Testis (tissue), 3 donors: ENCODE data around the gene PSMC4. TPM values are rescaled to one million over a fixed set of nuclear protein-coding genes. Genes with fewer than 3 reads are reported as not detected.

Experiments used
- DNase-seq: peaks from one replicate; pipeline ENCODE4 v3.0.0-alpha.2; 2019
- H3K27ac ChIP-seq, 2 donors: fragments of 200-600 bp; sonication (generic); one replicate each; pipeline ENCODE4 v1.5.1; 2019
- H3K27me3 ChIP-seq: fragments of 200-600 bp; sonication (generic); one replicate; pipeline ENCODE4 v1.5.1; 2019
- H3K36me3 ChIP-seq: fragments of 200-600 bp; sonication (generic); one replicate; pipeline ENCODE4 v1.5.1; 2017; ENCODE audit warnings: low read depth; ENCODE audit errors: missing control alignments
- H3K4me1 ChIP-seq: fragments of 200-600 bp; sonication (generic); one replicate; pipeline ENCODE4 v1.5.1; 2019
- H3K4me3 ChIP-seq, 2 donors: fragments of 200-600 bp; sonication (generic); one replicate each; pipeline ENCODE4 v1.5.1; 2017 to 2019
- H3K9me3 ChIP-seq: fragments of 200-600 bp; sonication (generic); one replicate; pipeline ENCODE4 v1.5.1; 2017
- POLR2A ChIP-seq: fragments of 450-650 bp; IDR thresholded peaks from one replicate; pipeline ENCODE4 v1.6.1; 2017; ENCODE audit warnings: antibody characterized with exemption, mild to moderate bottlenecking, moderate library complexity
- WGBS, 2 donors: methylation state at CpG; one replicate each; pipeline ENCODE4 v1.1.5; 2018; 5-methylcytosine and 5-hydroxymethylcytosine counted together
- intact Hi-C: fragments of 100-400 bp; cut with DNase I; formaldehyde crosslinking; loops from one replicate; pipeline ENCODE4 v1.15.1; 2023; ENCODE audit warnings: low total_unique reads
- polyA plus RNA-seq: library from polyadenylated mRNA; stranded (reverse); fragments of 350-450 nt; fragmentation: Illumina TruSeq; extraction: RNeasy Lipid Tissue Mini Kit (QIAGEN cat#74804); gene quantifications from one replicate; pipeline ENCODE4 v1.2.3, GENCODE V29; 2014; ENCODE audit warnings: low read depth, low replicate concordance; ENCODE audit not compliant: insufficient read depth
- total RNA-seq, 2 donors: library from RNA; depleted of rRNA; stranded (reverse); fragments of >200 nt; gene quantifications; one replicate each; pipeline ENCODE4 v1.2.3, GENCODE V29; 2016
- TF ChIP-seq, protein P1 (sequence below), 3 experiments: fragments of 450-650 bp in 2 of 3; fragments of 200-600 bp in 1 of 3; sonication (generic) in 1 of 3; IDR thresholded peaks; one replicate each; pipeline ENCODE4 v1.5.1; 2016 to 2019; ENCODE audit warnings: antibody characterized with exemption in 3 of 3, mild to moderate bottlenecking in 2 of 3, moderate library complexity in 1 of 3

PSMC4 gene
- total and polyA plus RNA-seq, 3 donors from 2014 or later, result 73.0 to 114 (median 77.9) TPM

DNA sequence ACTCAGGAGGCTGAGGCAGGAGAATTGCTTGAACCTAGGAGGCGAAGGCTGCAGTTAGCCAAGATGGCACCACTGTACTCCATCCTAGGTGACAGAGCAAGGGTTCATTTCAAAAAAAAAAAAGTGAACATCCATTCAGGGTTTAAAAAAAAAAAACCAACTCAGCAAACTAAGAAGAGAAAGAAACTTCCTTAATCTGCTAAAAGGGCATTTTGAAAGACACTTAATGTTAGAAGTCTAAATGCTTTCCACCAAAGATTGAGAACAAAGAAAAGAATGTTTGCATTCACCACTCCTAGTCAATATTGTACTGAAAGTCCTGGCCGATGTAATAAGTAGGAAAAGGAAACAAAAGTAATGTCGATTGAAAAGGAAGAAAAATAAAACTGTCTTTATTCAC, 7.1 kb upstream of the PSMC4 start:
- DNase-seq, result no peak
- intact Hi-C loops, result no loop called here
- Histone ChIP-seq H3K27me3 (no peaks in the 10 kb centered on the region), H3K36me3 (no peaks in the 10 kb centered on the region), H3K4me3 (no peak overlapping the region), H3K27ac (no peak overlapping the region), H3K4me1 (no peaks in the 10 kb centered on the region), H3K9me3 (no peaks in the 10 kb centered on the region)
- WGBS, 2 donors, result 86 to 91% methylated on average over 3 of the region's 3 CpGs
- TF ChIP-seq POLR2A, result no peak
- TF ChIP-seq, protein P1, sequence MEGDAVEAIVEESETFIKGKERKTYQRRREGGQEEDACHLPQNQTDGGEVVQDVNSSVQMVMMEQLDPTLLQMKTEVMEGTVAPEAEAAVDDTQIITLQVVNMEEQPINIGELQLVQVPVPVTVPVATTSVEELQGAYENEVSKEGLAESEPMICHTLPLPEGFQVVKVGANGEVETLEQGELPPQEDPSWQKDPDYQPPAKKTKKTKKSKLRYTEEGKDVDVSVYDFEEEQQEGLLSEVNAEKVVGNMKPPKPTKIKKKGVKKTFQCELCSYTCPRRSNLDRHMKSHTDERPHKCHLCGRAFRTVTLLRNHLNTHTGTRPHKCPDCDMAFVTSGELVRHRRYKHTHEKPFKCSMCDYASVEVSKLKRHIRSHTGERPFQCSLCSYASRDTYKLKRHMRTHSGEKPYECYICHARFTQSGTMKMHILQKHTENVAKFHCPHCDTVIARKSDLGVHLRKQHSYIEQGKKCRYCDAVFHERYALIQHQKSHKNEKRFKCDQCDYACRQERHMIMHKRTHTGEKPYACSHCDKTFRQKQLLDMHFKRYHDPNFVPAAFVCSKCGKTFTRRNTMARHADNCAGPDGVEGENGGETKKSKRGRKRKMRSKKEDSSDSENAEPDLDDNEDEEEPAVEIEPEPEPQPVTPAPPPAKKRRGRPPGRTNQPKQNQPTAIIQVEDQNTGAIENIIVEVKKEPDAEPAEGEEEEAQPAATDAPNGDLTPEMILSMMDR (IDR thresholded peaks at IDR 0.05), result no peak

DNA sequence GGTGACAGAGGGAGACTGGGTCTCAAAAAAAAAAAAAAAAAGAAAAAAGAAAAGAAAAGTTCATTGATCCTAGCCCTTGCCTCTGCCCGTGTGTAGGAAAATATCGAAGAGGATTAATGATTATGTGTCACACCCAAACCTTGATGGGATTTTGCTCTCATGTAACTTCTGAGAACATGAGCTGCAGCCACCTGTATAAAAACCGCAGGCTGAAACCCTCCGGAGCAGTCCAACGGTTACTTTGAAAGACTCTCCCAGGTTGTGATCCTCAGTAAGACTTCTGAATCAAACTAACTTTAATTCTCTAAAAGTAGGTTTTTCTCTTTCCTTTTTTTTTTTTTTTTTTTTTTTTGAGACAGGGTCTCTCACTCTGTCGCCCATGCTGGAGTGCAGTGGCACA, 4.3 kb upstream of the PSMC4 start:
- intact Hi-C loops, result no loop called here
- Histone ChIP-seq H3K4me3 (no peak overlapping the region), H3K27ac (no peak overlapping the region), H3K4me1 (peaks cover 3% of the 10 kb centered on the region), H3K27me3 (no peaks in the 10 kb centered on the region), H3K9me3 (no peaks in the 10 kb centered on the region), H3K36me3 (no peaks in the 10 kb centered on the region)
- TF ChIP-seq, protein P1 (IDR thresholded peaks at IDR 0.05), result no peak
- no peak for TF ChIP-seq POLR2A
- WGBS, 2 donors, result 92 to 97% methylated on average over 6 of the region's 6 CpGs
- no peak for DNase-seq

DNA sequence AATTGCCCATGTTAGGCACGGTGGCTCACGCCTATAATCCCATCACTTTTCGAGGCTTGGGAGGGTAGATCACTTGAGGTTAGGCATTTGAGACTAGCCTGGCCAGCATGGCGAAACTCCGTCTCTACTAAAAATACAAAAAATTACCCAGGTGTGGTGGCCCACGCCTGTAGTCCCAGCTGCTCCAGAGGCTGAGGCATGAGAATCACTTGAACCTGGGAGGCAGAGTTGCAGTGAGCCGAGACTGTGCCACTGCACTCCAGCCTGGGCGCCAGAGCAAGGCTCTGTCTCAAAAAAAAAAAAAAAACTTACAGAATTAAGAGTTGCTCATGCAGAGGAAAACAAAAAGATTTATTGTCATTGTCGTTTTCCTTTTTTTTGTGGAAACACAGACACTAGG, 3.4 kb upstream of the PSMC4 start:
- H3K4me1 ChIP-seq, result peaks cover 9% of the 10 kb centered on the region
- H3K36me3 ChIP-seq, result no peaks in the 10 kb centered on the region
- no peaks in the 10 kb centered on the region for H3K27me3 ChIP-seq
- DNase-seq, result no peak
- no peak for TF ChIP-seq POLR2A
- TF ChIP-seq, protein P1 (IDR thresholded peaks at IDR 0.05), result no peak
- no peak overlapping the region for H3K27ac ChIP-seq
- 85 to 87% methylated on average over 9 of the region's 9 CpGs for WGBS, 2 donors
- H3K4me3 ChIP-seq, result no peak overlapping the region
- no peaks in the 10 kb centered on the region for H3K9me3 ChIP-seq
- intact Hi-C loops, result no loop called here

DNA sequence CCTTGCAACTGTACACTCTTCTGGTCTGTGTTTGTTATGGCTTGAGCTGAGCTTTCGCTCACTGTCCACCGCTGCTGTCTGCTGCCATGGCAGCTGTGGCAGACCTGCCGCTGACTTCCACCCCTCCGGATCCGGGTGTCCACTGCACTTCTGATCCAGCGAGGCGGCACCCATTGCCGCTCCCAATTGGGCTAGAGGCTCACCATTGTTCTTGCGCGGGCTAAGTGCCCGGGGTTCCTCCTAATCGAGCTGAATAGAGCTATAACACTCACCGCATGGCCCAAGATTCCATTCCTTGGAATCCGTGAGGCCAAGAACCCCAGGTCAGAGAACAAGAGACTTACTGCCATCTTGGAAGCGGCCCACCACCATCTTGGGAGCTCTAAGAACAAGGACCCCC, 2.2 kb upstream of the PSMC4 start:
- Histone ChIP-seq H3K27ac (no peak overlapping the region), H3K27me3 (no peaks in the 10 kb centered on the region), H3K9me3 (no peaks in the 10 kb centered on the region), H3K36me3 (no peaks in the 10 kb centered on the region), H3K4me3 (no peak overlapping the region), H3K4me1 (peaks cover 9% of the 10 kb centered on the region)
- 75 to 90% methylated on average over 5 to 15 of the region's 15 CpGs for WGBS, 2 donors
- no peak for DNase-seq
- TF ChIP-seq, protein P1 (IDR thresholded peaks at IDR 0.05), result no peak
- no peak for TF ChIP-seq POLR2A
- intact Hi-C loops, result no loop called here

DNA sequence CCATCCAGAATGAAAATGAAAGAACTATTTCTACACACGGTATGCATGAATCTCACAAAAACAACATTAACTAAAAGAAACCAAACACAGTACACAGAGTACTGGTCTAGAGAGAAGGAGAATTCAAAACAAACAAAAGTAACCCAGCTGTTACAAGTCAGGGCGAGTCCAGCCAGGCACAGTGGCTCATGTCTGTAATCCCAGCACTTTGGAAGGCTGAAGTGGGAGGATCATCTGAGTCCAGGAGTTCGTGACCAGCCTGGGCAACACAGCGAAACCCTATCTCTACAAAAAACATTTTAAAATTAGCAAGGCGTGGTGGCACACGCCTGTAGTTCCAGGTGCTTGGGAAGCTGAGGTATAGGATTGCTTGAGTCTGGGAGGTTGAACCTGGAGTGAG, 1.7 kb upstream of the PSMC4 start:
- WGBS, 2 donors, result 34 to 64% methylated on average over 4 to 6 of the region's 6 CpGs
- intact Hi-C loops, result no loop called here

More for the DNA sequence above, 1.7 kb upstream of the PSMC4 start:
- Histone ChIP-seq H3K27ac (no peak overlapping the region), H3K27me3 (no peaks in the 10 kb centered on the region), H3K9me3 (no peaks in the 10 kb centered on the region), H3K4me3 (no peak overlapping the region), H3K4me1 (peaks cover 9% of the 10 kb centered on the region), H3K36me3 (no peaks in the 10 kb centered on the region)
- no peak for TF ChIP-seq POLR2A
- TF ChIP-seq, protein P1 (IDR thresholded peaks at IDR 0.05), result no peak
- DNase-seq, result no peak
